NB4 (cell line): Measurements from ENCODE around the gene MLXIP.

Experiments
- CTCF ChIP-seq: IDR thresholded peaks from one replicate; pipeline ENCODE4 v1.5.1; 2012; ENCODE audit warnings: low read depth, low read length
- POLR2A ChIP-seq: IDR thresholded peaks from 2 replicates; pipeline ENCODE4 v1.6.1; 2011; ENCODE audit warnings: mild to moderate bottlenecking; ENCODE audit not compliant: insufficient read length; ENCODE audit errors: extremely low read depth

- no peak for TF ChIP-seq CTCF
- TF ChIP-seq POLR2A = no peak
These were observed 1.9 kb downstream of the MLXIP start for GRCh38 chr12:122080149-122081082.
